ENCODE results near the gene CPEB3. TPM values are rescaled to one million over a fixed set of nuclear protein-coding genes. Genes with fewer than 3 reads are reported as not detected.
"Not testable (repeated sequence)": the region's sequence is repeated elsewhere in the genome, so short reads cannot be mapped to it uniquely, and the experiment has no call there.

Gene CPEB3
- total RNA-seq: 1.1 to 1.7 TPM (median 1.2 TPM) in 3 replicates
- long read RNA-seq, partial matches to known transcripts: 1 of 2 reads
- long read RNA-seq, other reads (novel, unspliced or antisense): 1 of 2 reads

DNA sequence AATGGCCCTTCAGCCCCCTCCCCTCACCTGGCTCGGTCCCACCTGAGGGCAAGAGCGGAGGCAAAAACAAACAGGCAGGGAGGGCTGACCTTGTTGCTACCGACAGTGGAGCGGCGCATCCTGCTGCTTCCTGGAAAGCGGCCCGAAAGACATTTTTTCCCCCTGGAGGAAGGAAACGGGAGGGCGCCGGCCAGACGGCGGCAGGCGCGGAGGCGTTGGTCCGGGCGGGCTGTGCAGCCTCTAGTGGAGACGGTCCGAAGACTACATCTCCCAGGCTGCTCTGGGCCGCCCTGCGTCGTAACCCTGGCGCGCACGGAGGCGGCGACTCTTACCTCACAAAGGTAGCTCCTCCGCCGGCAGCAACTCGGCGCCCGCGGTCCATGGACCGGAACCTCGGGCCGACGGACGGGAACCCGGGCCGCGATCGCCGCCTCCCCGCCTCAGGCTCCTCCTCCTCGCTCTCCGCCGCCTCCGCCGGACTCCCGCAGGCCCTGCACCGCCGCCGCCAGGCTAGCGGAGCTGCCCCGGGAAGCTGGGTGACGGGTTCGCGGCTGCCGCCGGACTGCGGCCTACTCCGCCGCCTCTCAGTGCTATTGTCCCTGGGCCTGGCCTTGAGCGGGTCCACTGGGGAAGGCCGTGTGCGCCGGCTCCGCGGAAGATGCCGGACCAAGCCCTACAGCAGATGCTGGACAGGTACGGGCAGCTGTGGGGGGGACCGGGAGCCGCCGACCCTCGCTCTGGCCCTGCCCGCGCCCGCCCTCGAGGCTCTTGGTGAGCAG, at the start of gene CPEB3, which contains the start of gene MARCHF5:
Gene CPEB3, minus strand, starts transcription at position 242 of the 779 bp plus-strand sequence. CDS start 50,728 bp downstream, outside the sequence.
Gene MARCHF5, plus strand, starts transcription at position 331 of the 779 bp plus-strand sequence. Its CDS starts 328 bp downstream, at position 659.
- Mint-ChIP-seq H3K36me3 (ENCODE audit: low read depth) (peaks cover 5% of the 10 kb centered on the region), H3K27ac (ENCODE audit: unreplicated experiment) (peak within 1 kb of the TSS; percentile 71), H3K4me3 (ENCODE audit: unreplicated experiment) (peak within 1 kb of the TSS; percentile 81), H3K9me3 (ENCODE audit: low read depth) (no peaks in the 10 kb centered on the region), H3K27me3 (ENCODE audit: low read depth) (no peaks in the 10 kb centered on the region), H3K4me1 (ENCODE audit: low read depth) (peaks cover 30% of the 10 kb centered on the region)
- TF ChIP-seq, protein P1, sequence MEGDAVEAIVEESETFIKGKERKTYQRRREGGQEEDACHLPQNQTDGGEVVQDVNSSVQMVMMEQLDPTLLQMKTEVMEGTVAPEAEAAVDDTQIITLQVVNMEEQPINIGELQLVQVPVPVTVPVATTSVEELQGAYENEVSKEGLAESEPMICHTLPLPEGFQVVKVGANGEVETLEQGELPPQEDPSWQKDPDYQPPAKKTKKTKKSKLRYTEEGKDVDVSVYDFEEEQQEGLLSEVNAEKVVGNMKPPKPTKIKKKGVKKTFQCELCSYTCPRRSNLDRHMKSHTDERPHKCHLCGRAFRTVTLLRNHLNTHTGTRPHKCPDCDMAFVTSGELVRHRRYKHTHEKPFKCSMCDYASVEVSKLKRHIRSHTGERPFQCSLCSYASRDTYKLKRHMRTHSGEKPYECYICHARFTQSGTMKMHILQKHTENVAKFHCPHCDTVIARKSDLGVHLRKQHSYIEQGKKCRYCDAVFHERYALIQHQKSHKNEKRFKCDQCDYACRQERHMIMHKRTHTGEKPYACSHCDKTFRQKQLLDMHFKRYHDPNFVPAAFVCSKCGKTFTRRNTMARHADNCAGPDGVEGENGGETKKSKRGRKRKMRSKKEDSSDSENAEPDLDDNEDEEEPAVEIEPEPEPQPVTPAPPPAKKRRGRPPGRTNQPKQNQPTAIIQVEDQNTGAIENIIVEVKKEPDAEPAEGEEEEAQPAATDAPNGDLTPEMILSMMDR (IDR thresholded peaks at IDR 0.05): peak; percentile 81
- peak; percentile 99 for DNase-seq (ENCODE audit: low spot score)

DNA sequence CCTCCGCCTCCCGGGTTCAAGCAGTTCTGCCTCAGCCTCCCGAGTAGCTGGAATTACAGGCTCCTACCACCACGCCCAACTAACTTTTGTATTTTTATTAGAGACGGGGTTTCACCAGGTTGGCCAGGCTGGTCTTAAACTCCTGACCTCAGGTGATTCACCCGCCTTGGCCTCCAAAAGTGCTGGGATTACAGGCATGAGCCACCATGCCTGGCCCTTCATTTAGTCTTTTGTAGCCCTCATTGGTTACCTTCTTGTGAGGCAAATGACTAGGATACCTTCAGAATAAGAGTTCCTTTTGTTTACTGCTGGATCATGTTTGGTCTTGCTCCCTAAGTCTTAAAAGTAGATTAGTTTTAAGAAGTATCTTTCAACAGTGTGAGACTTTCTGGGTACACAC, 39.0 kb upstream of the CPEB3 start:
- H3K27me3 Mint-ChIP-seq (ENCODE audit: low read depth); DNase-seq (ENCODE audit: low spot score); H3K4me3 Mint-ChIP-seq (ENCODE audit: unreplicated experiment); H3K9me3 Mint-ChIP-seq (ENCODE audit: low read depth); H3K27ac Mint-ChIP-seq (ENCODE audit: unreplicated experiment); H3K36me3 Mint-ChIP-seq (ENCODE audit: low read depth): not testable (repeated sequence)
- peaks cover 10% of the 10 kb centered on the region for H3K4me1 Mint-ChIP-seq (ENCODE audit: low read depth)

DNA sequence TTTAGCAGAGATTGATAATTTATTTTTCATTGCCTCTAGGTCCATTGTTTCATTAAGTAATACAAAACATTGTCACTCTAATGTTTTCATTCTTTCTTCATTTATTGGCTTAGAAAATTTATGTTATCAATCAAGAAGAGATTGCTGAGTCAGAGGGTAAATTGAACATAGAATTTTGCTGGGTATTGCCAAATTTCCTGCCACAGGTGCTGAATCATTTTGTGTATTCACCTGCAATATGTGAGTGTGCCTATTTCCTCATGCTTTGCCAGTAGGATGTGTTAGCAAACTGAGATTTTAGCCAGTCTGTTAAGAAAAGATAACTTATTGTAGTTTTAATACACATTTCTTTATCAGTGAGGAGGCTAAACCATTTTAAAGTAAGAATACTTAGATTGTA, 38.1 kb upstream of the CPEB3 start:
- H3K36me3 Mint-ChIP-seq (ENCODE audit: low read depth): no peaks in the 10 kb centered on the region
- no peaks in the 10 kb centered on the region for H3K27me3 Mint-ChIP-seq (ENCODE audit: low read depth)
- no peaks in the 10 kb centered on the region for H3K9me3 Mint-ChIP-seq (ENCODE audit: low read depth)
- TF ChIP-seq, protein P1 (IDR thresholded peaks at IDR 0.05): no peak
- DNase-seq (ENCODE audit: low spot score): no peak
- H3K4me3 Mint-ChIP-seq (ENCODE audit: unreplicated experiment): no peak overlapping the region
- H3K27ac Mint-ChIP-seq (ENCODE audit: unreplicated experiment): no peak overlapping the region
- peaks cover 12% of the 10 kb centered on the region for H3K4me1 Mint-ChIP-seq (ENCODE audit: low read depth)

DNA sequence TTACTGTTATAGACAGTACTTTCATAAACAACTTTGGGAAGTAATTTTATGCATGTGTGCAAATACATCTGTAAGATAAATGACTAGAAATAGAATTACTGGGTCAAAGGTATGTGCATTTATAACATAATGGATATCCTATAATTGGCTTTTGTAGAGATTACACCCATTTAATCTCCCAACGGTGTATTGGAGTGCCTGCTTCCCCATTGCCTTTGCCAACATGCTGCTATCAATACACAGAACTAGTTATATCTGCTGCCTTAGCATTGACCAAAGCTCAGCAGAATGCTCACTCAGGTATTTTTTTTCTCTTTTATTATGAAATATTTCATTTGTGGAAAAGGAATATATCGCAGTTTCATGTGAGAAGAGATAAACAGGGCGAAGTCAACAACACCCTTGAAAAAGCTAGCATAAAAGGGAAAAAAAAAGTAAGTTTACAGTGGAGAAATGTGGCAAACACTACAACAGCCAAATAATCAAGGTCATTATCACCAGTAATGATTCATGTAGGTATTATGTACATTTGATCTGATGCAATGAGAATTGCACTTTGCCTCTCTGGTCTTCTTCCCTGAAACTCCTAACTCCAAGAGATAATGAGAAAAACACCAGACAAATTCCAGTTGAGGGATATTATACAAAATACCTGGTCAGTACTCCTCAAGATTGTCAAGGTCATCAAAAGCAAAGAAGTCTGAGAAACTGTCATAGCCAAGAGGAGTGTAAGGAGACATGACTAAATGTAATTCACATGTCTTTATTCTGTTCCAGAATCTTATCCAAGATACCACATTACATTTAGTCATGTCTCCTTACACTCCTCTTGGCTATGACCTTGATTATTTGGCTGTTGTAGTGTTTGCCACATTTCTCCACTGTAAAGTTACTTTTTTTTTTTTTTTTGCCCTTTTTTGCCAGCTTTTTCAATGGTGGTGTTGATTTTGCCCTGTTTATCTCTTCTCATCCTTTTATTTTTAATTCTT, 36.9 kb upstream of the CPEB3 start:
- Mint-ChIP-seq H3K27me3 (ENCODE audit: low read depth) (no peaks in the 10 kb centered on the region), H3K4me1 (ENCODE audit: low read depth) (peaks cover 12% of the 10 kb centered on the region), H3K9me3 (ENCODE audit: low read depth) (no peaks in the 10 kb centered on the region), H3K36me3 (ENCODE audit: low read depth) (peaks cover 6% of the 10 kb centered on the region), H3K4me3 (ENCODE audit: unreplicated experiment) (no peak overlapping the region), H3K27ac (ENCODE audit: unreplicated experiment) (no peak overlapping the region)
- no peak for DNase-seq (ENCODE audit: low spot score)
- TF ChIP-seq, protein P1 (IDR thresholded peaks at IDR 0.05): no peak

DNA sequence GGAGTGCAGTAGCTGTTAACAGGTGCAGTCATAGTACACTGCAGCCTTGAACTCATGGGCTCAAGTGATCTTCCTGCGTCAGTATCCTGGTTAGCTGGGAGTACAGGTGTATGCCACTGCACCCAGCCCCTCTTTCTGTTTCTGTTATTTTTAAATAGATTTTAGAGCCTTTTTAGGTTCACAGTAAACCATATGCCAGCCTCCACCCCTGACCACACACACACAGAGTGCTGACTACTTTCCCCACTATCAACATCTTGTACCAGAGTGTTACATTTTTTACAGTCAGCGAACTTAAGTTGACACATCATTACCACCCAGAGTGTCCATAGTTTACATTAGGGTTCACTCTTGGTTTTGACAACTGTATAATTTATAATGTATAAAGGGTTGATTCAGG, 32.2 kb upstream of the CPEB3 start:
- peaks cover 8% of the 10 kb centered on the region for H3K9me3 Mint-ChIP-seq (ENCODE audit: low read depth)

More for the DNA sequence above, 32.2 kb upstream of the CPEB3 start:
- peaks cover 10% of the 10 kb centered on the region for H3K36me3 Mint-ChIP-seq (ENCODE audit: low read depth)
- no peaks in the 10 kb centered on the region for H3K27me3 Mint-ChIP-seq (ENCODE audit: low read depth)
- H3K4me1 Mint-ChIP-seq (ENCODE audit: low read depth): peaks cover 12% of the 10 kb centered on the region
- TF ChIP-seq, protein P1 (IDR thresholded peaks at IDR 0.05): no peak
- DNase-seq (ENCODE audit: low spot score): no peak
- H3K4me3 Mint-ChIP-seq (ENCODE audit: unreplicated experiment): no peak overlapping the region
- no peak overlapping the region for H3K27ac Mint-ChIP-seq (ENCODE audit: unreplicated experiment)

Data from chondrocyte (in vitro differentiated cells).